ENCODE measurements around the gene RBMS1. TPM values are rescaled to one million over a fixed set of nuclear protein-coding genes. Genes with fewer than 3 reads are reported as not detected.
A peak's percentile ranks its signal among the peaks of the same experiment; 100 is the strongest.

Gene RBMS1
- total and polyA plus RNA-seq, 2 of the 13 experiments (the other 11 are each of a cell fraction or from before 2014, with no cell fraction given): 55.5 to 110 TPM

DNA sequence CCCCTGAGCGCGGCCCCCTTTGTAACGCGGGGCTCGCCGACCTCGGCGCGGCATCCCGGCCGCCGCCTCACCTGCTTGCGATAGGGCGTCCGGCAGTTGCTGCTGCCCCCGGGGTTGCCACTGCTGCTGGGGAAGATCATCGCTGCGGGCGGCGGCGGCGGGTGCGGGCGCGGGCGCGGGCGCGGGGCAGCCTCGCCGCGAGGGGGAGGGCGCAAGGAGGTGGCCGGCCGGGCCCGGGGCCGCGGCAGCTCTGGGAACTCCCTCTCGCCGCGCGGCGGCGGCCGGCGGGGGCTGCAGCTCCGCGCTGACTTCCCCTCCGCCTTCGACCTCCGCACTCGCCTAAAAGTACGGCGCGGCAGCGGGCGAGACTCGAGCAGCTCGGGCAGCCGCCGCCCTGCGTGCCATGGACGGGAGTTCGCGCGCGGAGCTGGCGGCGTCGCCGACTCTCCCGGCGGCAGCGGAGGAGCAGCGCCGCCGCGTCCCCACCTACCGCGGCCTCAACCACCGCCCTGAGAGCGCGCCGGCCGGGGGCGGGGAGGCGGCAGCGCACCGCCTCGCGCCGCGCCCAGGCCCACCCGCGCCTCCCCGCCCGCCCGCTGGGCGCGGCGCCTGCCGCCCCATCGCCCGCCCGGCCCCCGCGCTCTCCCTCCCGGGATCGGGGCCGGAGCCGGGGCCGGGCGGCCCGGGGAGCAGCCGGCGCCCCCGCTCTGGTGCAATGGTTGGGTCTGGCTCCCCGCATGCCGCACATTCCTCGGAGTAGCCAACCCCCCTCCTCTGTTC, 86.0 kb downstream of the RBMS1 start (continued):
- peak; percentile 65; the same call in 1 of the 2 replicates for TF ChIP-seq KLF6 (CRISPR knock-in tag; IDR thresholded peaks at IDR 0.05)
- TF ChIP-seq, protein P1, sequence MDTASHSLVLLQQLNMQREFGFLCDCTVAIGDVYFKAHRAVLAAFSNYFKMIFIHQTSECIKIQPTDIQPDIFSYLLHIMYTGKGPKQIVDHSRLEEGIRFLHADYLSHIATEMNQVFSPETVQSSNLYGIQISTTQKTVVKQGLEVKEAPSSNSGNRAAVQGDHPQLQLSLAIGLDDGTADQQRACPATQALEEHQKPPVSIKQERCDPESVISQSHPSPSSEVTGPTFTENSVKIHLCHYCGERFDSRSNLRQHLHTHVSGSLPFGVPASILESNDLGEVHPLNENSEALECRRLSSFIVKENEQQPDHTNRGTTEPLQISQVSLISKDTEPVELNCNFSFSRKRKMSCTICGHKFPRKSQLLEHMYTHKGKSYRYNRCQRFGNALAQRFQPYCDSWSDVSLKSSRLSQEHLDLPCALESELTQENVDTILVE (CRISPR knock-in tag; IDR thresholded peaks at IDR 0.05): no peak
- TF ChIP-seq POLR2AphosphoS2 (IDR thresholded peaks at IDR 0.05; ENCODE audit: low read depth, low read length): no peak
- TF ChIP-seq SMYD3 (CRISPR knock-in tag; IDR thresholded peaks at IDR 0.05): no peak
- 0 out of 2 replicates have a peak, but pooled peaks have one; percentile 0 for TF ChIP-seq NCOA2 (CRISPR knock-in tag; IDR thresholded peaks at IDR 0.05)
- TF ChIP-seq PCBP1 (IDR thresholded peaks at IDR 0.05; ENCODE audit: borderline replicate concordance, low read depth, low read length): no peak
- TF ChIP-seq ZNF468 (CRISPR knock-in tag; IDR thresholded peaks at IDR 0.05): no peak
- TF ChIP-seq MATR3 (CRISPR knock-in tag; IDR thresholded peaks at IDR 0.05): no peak
- TF ChIP-seq RARG (CRISPR knock-in tag; IDR thresholded peaks at IDR 0.05; ENCODE audit: low read depth): no peak
- no peak for TF ChIP-seq REPIN1 (CRISPR knock-in tag; IDR thresholded peaks at IDR 0.05; ENCODE audit: borderline replicate concordance, low read depth)
- TF ChIP-seq, protein P2, sequence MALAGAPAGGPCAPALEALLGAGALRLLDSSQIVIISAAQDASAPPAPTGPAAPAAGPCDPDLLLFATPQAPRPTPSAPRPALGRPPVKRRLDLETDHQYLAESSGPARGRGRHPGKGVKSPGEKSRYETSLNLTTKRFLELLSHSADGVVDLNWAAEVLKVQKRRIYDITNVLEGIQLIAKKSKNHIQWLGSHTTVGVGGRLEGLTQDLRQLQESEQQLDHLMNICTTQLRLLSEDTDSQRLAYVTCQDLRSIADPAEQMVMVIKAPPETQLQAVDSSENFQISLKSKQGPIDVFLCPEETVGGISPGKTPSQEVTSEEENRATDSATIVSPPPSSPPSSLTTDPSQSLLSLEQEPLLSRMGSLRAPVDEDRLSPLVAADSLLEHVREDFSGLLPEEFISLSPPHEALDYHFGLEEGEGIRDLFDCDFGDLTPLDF (CRISPR knock-in tag; IDR thresholded peaks at IDR 0.05): 0 out of 2 replicates have a peak, but pooled peaks have one; percentile 16
- no peak for TF ChIP-seq FOXK1 (CRISPR knock-in tag; IDR thresholded peaks at IDR 0.05; ENCODE audit: borderline replicate concordance, low read depth)
- no peak for TF ChIP-seq ZNF841 (CRISPR knock-in tag; IDR thresholded peaks at IDR 0.05; ENCODE audit: borderline replicate concordance)
- no peak for TF ChIP-seq HOXA5 (CRISPR knock-in tag; IDR thresholded peaks at IDR 0.05)
- TF ChIP-seq ZNF598 (CRISPR knock-in tag; IDR thresholded peaks at IDR 0.05; ENCODE audit: borderline replicate concordance): no peak
- TF ChIP-seq ZNF543 (CRISPR knock-in tag; IDR thresholded peaks at IDR 0.05): peak; percentile 7; the same call in 1 of the 2 replicates
- TF ChIP-seq RFXAP (CRISPR knock-in tag; IDR thresholded peaks at IDR 0.05; ENCODE audit: borderline replicate concordance): 0 out of 2 replicates have a peak, but pooled peaks have one; percentile 23
- TF ChIP-seq HOXA3 (CRISPR knock-in tag; IDR thresholded peaks at IDR 0.05): peak; percentile 23; the same call in 1 of the 2 replicates
- TF ChIP-seq ZNF552 (CRISPR knock-in tag; IDR thresholded peaks at IDR 0.05; ENCODE audit: borderline replicate concordance): no peak
- TF ChIP-seq, protein P3, sequence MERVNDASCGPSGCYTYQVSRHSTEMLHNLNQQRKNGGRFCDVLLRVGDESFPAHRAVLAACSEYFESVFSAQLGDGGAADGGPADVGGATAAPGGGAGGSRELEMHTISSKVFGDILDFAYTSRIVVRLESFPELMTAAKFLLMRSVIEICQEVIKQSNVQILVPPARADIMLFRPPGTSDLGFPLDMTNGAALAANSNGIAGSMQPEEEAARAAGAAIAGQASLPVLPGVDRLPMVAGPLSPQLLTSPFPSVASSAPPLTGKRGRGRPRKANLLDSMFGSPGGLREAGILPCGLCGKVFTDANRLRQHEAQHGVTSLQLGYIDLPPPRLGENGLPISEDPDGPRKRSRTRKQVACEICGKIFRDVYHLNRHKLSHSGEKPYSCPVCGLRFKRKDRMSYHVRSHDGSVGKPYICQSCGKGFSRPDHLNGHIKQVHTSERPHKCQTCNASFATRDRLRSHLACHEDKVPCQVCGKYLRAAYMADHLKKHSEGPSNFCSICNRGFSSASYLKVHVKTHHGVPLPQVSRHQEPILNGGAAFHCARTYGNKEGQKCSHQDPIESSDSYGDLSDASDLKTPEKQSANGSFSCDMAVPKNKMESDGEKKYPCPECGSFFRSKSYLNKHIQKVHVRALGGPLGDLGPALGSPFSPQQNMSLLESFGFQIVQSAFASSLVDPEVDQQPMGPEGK (CRISPR knock-in tag; IDR thresholded peaks at IDR 0.05): peak; percentile 51
- TF ChIP-seq, protein P4, sequence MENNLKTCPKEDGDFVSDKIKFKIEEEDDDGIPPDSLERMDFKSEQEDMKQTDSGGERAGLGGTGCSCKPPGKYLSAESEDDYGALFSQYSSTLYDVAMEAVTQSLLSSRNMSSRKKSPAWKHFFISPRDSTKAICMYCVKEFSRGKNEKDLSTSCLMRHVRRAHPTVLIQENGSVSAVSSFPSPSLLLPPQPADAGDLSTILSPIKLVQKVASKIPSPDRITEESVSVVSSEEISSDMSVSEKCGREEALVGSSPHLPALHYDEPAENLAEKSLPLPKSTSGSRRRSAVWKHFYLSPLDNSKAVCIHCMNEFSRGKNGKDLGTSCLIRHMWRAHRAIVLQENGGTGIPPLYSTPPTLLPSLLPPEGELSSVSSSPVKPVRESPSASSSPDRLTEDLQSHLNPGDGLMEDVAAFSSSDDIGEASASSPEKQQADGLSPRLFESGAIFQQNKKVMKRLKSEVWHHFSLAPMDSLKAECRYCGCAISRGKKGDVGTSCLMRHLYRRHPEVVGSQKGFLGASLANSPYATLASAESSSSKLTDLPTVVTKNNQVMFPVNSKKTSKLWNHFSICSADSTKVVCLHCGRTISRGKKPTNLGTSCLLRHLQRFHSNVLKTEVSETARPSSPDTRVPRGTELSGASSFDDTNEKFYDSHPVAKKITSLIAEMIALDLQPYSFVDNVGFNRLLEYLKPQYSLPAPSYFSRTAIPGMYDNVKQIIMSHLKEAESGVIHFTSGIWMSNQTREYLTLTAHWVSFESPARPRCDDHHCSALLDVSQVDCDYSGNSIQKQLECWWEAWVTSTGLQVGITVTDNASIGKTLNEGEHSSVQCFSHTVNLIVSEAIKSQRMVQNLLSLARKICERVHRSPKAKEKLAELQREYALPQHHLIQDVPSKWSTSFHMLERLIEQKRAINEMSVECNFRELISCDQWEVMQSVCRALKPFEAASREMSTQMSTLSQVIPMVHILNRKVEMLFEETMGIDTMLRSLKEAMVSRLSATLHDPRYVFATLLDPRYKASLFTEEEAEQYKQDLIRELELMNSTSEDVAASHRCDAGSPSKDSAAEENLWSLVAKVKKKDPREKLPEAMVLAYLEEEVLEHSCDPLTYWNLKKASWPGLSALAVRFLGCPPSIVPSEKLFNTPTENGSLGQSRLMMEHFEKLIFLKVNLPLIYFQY (CRISPR knock-in tag; IDR thresholded peaks at IDR 0.05; ENCODE audit: borderline replicate concordance): no peak
- no peak for TF ChIP-seq NFRKB (IDR thresholded peaks at IDR 0.05)
- TF ChIP-seq ZNF629 (CRISPR knock-in tag; conservative IDR thresholded peaks at IDR 0.05): 0 out of 2 replicates have a peak, but pooled peaks have one; percentile 4

Measured in HepG2 (cell line).